GM18526 (cell line): ENCODE measurements around the gene KDM6B.

Experiments
- POLR2A ChIP-seq: IDR thresholded peaks from 3 replicates; pipeline ENCODE4 v1.6.1; 2011; ENCODE audit not compliant: insufficient read length; ENCODE audit errors: extremely low read depth

KDM6B gene

DNA sequence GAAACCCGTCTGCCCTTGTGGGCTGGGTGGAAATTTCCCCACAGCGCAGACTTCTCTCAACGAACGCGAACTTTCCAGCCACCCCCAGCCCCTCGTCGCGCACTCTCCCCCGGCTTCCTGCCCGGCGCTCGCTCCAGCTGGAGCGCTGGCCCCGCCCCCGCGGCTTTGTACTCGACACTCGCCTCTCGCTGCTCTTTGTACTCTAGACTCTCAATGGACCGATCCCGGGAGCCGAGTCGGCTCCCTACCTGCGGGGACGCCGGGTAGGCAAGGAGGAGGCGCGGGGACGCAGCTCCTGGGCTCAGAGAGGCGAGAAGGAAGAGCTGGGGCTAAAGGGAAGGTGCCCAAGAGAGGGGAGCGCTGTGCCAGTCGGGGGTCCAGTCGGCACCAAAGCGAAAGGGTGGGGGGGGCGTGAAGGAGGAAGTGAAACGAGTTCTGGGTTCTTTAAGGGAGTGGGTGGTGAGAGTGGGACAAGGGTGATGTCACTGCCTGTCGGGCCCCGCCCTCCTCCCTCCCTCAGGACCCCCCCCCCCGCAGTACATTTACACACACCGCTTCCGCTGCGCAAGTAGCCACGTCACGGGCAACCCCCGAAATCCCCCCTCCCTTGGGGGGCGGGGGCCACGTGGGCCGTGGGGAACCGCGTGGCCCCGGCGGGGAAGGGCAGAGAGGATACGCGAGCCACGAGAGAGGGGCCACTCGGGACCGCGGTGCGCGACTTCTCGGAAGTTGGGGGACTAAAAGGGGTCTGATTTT, 9.7 kb downstream of the KDM6B start:
- TF ChIP-seq POLR2A, result peak; percentile 37

DNA sequence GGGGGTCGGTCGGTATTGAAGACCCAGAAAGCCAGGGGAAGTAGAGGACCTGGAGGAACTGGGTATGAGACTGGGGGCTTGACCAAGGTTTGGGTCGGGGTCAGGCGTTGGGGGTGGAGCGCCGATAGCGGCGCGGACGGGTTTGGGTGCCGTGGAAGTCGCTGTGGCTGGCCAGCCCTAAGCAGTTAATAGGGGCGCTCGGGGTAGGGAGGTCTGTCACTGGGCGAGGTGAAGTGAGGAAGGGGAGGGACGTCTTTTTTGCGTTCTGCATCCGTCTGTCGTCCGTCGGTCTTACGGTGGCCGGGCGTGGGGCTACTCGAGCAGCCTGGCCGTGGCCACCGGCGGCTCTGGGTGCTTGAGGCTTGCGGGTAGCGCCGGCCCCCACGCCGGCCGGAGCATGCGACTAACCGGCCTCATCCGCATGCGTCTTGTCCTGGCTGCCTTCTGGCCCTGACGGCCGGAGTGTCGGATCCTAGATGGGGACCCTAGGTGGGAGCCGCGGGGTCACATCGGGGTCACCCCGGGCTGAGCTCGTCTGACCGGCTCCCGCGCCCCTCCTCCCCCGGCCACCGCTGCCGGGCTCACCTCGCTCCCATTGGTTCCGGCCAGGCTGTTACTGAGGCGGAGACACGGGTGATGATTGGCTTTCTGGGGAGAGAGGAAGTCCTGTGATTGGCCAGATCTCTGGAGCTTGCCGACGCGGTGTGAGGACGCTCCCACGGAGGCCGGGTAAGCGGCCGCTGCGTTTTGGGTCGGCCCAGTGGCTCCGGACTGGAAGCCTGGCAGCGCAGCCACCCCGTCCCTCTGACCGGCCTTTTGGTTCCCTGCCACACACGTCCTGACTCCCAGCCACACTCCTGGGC, 10.5 kb downstream of the KDM6B start:
- peak; percentile 46 for TF ChIP-seq POLR2A

- no peak for TF ChIP-seq POLR2A
Observed at GRCh38 chr17:7845359-7846062, 11.5 kb downstream of the KDM6B start.

DNA sequence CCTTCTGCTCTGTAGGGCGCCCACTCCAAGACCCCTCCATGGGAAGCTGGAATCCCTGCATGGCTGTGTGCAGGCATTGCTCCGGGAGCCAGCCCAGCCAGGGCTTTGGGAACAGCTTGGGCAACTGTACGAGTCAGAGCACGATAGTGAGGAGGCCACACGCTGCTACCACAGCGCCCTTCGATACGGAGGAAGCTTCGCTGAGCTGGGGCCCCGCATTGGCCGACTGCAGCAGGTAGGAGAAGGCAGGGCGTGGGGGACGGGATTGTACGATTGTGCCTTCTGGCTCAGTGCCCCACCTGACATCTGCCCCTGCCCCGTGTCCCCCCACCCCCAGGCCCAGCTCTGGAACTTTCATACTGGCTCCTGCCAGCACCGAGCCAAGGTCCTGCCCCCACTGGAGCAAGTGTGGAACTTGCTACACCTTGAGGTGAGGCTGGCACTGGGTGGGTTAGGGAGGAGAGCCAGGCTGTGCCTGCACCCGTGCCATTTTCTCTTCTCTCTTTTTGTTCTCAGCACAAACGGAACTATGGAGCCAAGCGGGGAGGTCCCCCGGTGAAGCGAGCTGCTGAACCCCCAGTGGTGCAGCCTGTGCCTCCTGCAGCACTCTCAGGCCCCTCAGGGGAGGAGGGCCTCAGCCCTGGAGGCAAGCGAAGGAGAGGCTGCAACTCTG, 12.2 kb downstream of the KDM6B start:
- no peak for TF ChIP-seq POLR2A

- no peak for TF ChIP-seq POLR2A
Observed at GRCh38 chr17:7846765-7847661, 13.0 kb downstream of the KDM6B start.

- TF ChIP-seq POLR2A, result no peak
Observed at GRCh38 chr17:7848131-7848579, 14.1 kb downstream of the KDM6B start.

DNA sequence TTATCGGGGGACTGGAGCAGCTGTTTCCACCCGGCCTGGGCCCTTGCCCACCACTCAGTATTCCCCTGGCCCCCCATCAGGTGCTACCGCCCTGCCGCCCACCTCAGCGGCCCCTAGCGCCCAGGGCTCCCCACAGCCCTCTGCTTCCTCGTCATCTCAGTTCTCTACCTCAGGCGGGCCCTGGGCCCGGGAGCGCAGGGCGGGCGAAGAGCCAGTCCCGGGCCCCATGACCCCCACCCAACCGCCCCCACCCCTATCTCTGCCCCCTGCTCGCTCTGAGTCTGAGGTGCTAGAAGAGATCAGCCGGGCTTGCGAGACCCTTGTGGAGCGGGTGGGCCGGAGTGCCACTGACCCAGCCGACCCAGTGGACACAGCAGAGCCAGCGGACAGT, 14.7 kb downstream of the KDM6B start:
- TF ChIP-seq POLR2A, result no peak

DNA sequence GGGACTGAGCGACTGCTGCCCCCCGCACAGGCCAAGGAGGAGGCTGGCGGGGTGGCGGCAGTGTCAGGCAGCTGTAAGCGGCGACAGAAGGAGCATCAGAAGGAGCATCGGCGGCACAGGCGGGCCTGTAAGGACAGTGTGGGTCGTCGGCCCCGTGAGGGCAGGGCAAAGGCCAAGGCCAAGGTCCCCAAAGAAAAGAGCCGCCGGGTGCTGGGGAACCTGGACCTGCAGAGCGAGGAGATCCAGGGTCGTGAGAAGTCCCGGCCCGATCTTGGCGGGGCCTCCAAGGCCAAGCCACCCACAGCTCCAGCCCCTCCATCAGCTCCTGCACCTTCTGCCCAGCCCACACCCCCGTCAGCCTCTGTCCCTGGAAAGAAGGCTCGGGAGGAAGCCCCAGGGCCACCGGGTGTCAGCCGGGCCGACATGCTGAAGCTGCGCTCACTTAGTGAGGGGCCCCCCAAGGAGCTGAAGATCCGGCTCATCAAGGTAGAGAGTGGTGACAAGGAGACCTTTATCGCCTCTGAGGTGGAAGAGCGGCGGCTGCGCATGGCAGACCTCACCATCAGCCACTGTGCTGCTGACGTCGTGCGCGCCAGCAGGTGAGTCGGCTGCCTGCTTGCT, 15.2 kb downstream of the KDM6B start:
- no peak for TF ChIP-seq POLR2A

DNA sequence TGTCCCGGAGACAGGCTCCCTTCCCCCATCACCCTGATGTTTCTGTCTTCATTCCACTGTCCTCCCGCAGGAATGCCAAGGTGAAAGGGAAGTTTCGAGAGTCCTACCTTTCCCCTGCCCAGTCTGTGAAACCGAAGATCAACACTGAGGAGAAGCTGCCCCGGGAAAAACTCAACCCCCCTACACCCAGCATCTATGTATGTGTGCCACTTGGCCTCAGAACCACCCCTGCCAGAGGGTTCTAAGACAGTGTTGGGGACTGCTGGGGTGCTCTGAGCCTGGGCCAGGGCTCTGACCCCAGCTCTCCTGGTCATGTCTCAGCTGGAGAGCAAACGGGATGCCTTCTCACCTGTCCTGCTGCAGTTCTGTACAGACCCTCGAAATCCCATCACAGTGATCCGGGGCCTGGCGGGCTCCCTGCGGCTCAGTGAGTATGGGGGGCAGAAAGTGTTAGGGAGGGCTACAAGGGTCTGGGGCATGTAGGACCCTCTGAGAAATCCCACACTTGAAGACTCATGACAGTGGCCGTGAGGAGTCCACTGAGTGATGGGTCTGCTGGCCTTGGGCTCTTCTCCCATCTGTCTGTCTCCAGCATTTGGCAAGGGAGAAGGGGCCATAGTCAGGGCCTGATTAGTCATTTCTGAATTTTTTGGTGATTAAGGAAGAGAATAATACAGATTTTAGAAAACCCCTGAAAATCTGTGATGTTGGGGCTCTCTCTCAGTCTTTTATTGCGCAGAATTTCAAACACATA, 15.9 kb downstream of the KDM6B start:
- no peak for TF ChIP-seq POLR2A

GRCh38 chr17:7850701-7851437, 16.9 kb downstream of the KDM6B start:
- TF ChIP-seq POLR2A, result no peak

DNA sequence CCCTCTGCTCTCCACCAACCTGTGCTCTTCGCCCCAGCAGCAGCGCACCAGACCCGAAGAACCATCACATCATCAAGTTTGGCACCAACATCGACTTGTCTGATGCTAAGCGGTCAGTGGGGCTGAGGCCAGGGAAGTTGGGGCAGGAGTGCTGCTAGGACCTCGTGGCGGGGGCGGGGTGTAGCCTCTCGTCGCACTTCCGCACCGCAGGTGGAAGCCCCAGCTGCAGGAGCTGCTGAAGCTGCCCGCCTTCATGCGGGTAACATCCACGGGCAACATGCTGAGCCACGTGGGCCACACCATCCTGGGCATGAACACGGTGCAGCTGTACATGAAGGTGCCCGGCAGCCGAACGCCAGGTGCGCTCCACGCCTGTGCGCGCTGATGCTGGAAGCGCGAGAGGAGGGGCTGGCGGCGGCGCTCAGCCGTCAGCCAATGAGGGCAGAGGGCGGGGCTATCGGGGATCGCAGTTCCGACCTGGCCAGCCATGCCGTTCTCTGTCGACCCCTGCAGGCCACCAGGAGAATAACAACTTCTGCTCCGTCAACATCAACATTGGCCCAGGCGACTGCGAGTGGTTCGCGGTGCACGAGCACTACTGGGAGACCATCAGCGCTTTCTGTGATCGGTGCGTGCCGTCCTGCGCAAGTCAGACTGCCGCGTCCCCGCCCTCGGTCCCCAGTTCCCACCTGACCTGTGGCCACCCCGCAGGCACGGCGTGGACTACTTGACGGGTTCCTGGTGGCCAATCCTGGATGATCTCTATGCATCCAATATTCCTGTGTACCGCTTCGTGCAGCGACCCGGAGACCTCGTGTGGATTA, 17.6 kb downstream of the KDM6B start:
- peak; percentile 52 for TF ChIP-seq POLR2A
